Panc1 (cell line): ENCODE results near the gene PLCH2. TPM values are rescaled to one million over a fixed set of nuclear protein-coding genes. Genes with fewer than 3 reads are reported as not detected.
"Not testable (repeated sequence)": the region's sequence is repeated elsewhere in the genome, so short reads cannot be mapped to it uniquely, and the experiment has no call there.

Source experiments
- ATAC-seq: fragments of 200-7000 bp; cut with Tn5 transposase; 2 replicates; pipeline ENCODE4 v1.9.1; 2020; ENCODE audit warnings: mild to moderate bottlenecking, moderate library complexity
- BruUV-seq: library from RNA; stranded (reverse); fragments of 400-500 nt; replicated peaks from 2 replicates; lab custom pipeline; 2021; lab: Mats Ljungman, UMichigan
- CTCF ChIA-PET: fragments of 300-600 bp; sonication (Branson Sonifier 250); formaldehyde crosslinking; loops from one replicate; lab custom pipeline; 2022; ENCODE audit warnings: antibody characterized with exemption; lab: Charles Lee
- POLR2A ChIA-PET: fragments of 300-600 bp; sonication (Branson Sonifier 250); formaldehyde crosslinking; loops from one replicate; lab custom pipeline; 2022; ENCODE audit warnings: antibody characterized with exemption; lab: Charles Lee
- DNase-seq: peaks from one replicate; pipeline ENCODE4 v3.0.0-alpha.2; 2010; ENCODE audit warnings: low read depth, low spot score
- H3K27ac ChIP-seq: 2 replicates; pipeline ENCODE4 v1.5.1; 2011; ENCODE audit warnings: mild to moderate bottlenecking, low read length, inconsistent platforms
- H3K27me3 ChIP-seq: fragments of 200-500 bp; sonication (Bioruptor generic); 2 replicates; pipeline ENCODE4 v1.6.0; 2014; ENCODE audit warnings: low read length, inconsistent platforms; ENCODE audit not compliant: control insufficient read depth, insufficient read depth
- H3K36me3 ChIP-seq: fragments of 200-500 bp; sonication (Bioruptor generic); 2 replicates; pipeline ENCODE4 v1.5.1; 2014; ENCODE audit warnings: inconsistent platforms, mild to moderate bottlenecking, low read length, moderate library complexity; ENCODE audit not compliant: control insufficient read depth, insufficient read depth
- H3K4me1 ChIP-seq: 2 replicates; pipeline ENCODE4 v1.5.1; 2011; ENCODE audit warnings: inconsistent platforms, mild to moderate bottlenecking, low read length, moderate library complexity; ENCODE audit not compliant: control insufficient read depth, insufficient read depth
- H3K4me3 ChIP-seq, 2 experiments: 2 replicates each; pipeline ENCODE4 v1.5.1; 2011 to 2012; ENCODE audit warnings: low read depth in 2 of 2, low read length in 2 of 2, mild to moderate bottlenecking in 2 of 2, inconsistent platforms in 1 of 2, moderate library complexity in 1 of 2
- H3K9me3 ChIP-seq: fragments of 200-500 bp; sonication (Bioruptor generic); 2 replicates; pipeline ENCODE4 v1.5.1; 2014; ENCODE audit warnings: low read depth, mild to moderate bottlenecking, inconsistent platforms, low read length, moderate library complexity; ENCODE audit not compliant: control insufficient read depth, insufficient read depth
- CTCF ChIP-seq: fragments of 450-650 bp; IDR thresholded peaks from 2 replicates; pipeline ENCODE4 v1.5.1; 2017; ENCODE audit warnings: mild to moderate bottlenecking
- POLR2AphosphoS5 ChIP-seq: IDR thresholded peaks from 2 replicates; pipeline ENCODE4 v1.6.1; 2012; ENCODE audit warnings: mild to moderate bottlenecking, low read depth, low read length, moderate library complexity
- REST ChIP-seq, 2 experiments: IDR thresholded peaks; 2 replicates each; pipeline ENCODE4 v1.6.1; 2011 to 2012; ENCODE audit warnings: low read depth in 2 of 2, control low read depth in 1 of 2, low read length in 1 of 2, mild to moderate bottlenecking in 1 of 2, moderate library complexity in 1 of 2; ENCODE audit not compliant: insufficient read depth in 1 of 2
- SIN3A ChIP-seq: IDR thresholded peaks from 2 replicates; pipeline ENCODE4 v1.6.1; 2012; ENCODE audit warnings: low read depth, mild to moderate bottlenecking, low read length, moderate library complexity, borderline replicate concordance; ENCODE audit not compliant: insufficient read depth
- TCF7L2 ChIP-seq: IDR thresholded peaks from 2 replicates; pipeline ENCODE4 v1.6.1; 2011; ENCODE audit warnings: mild to moderate bottlenecking, low read depth, low read length, inconsistent platforms
- in situ Hi-C: cut with HindIII; loops from 2 replicates; pipeline ENCODE4 v1.10.0; 2016; ENCODE audit warnings: low sequenced_read_pairs, low pct_unique_long_range_greater_than_20kb
- intact Hi-C: fragments of 100-400 bp; cut with micrococcal nuclease; formaldehyde crosslinking; loops from one replicate; pipeline ENCODE4 v1.10.0; 2022; ENCODE audit not compliant: unreplicated experiment
- total RNA-seq: library from RNA; stranded (reverse); gene quantifications from one replicate; pipeline ENCODE4 v1.2.1, GENCODE V29; 2021; ENCODE audit not compliant: unreplicated experiment

The PLCH2 gene
- total RNA-seq, 1 experiment from 2014 or later, result 41.2 TPM

- Histone ChIP-seq H3K27ac (no peak overlapping the region), H3K27me3 (no peaks in the 10 kb centered on the region), H3K4me1 (peaks cover 31% of the 10 kb centered on the region), H3K9me3 (no peaks in the 10 kb centered on the region), H3K4me3 (no peak overlapping the region), H3K36me3 (no peaks in the 10 kb centered on the region)
- TF ChIP-seq CTCF (no peak), SIN3A (no peak), POLR2AphosphoS5 (no peak), TCF7L2 (no peak), REST (IDR thresholded peaks at IDR 0.05; ENCODE audit: insufficient read depth in 1 of 2, low read depth in 2 of 2, low read length in 1 of 2) (no peak)
- ChIA-PET POLR2A (no interaction called here), CTCF (no interaction called here)
- in situ Hi-C loops (no loop called here), intact Hi-C loops (no loop called here)
- BruUV-seq, result no TSS peak
- no peak for DNase-seq
- no peak for ATAC-seq
Measured at GRCh38 chr1:2552189-2552588, 76.1 kb downstream of the PLCH2 start.

- ATAC-seq, H3K27me3 ChIP-seq, CTCF ChIA-PET, POLR2A ChIA-PET, H3K4me3 ChIP-seq, in situ Hi-C loops, H3K36me3 ChIP-seq, intact Hi-C loops, H3K27ac ChIP-seq, H3K9me3 ChIP-seq, DNase-seq, BruUV-seq: not testable (repeated sequence)
- peaks cover 26% of the 10 kb centered on the region for H3K4me1 ChIP-seq
Measured at GRCh38 chr1:2553076-2553475, 77.0 kb downstream of the PLCH2 start.

- ATAC-seq, result no peak
- intact Hi-C loops (no loop called here), in situ Hi-C loops (no loop called here)
- H3K27me3 ChIP-seq, result no peaks in the 10 kb centered on the region
- CTCF ChIA-PET, result no interaction called here
- no peak overlapping the region for H3K27ac ChIP-seq
- no peaks in the 10 kb centered on the region for H3K9me3 ChIP-seq
- POLR2A ChIA-PET, result no interaction called here
- no peak for DNase-seq
- H3K36me3 ChIP-seq, result no peaks in the 10 kb centered on the region
- no peak overlapping the region for H3K4me3 ChIP-seq
- no peak for TF ChIP-seq SIN3A
- TF ChIP-seq POLR2AphosphoS5, result no peak
- no peak for TF ChIP-seq REST (IDR thresholded peaks at IDR 0.05; ENCODE audit: insufficient read depth in 1 of 2, low read depth in 2 of 2, low read length in 1 of 2)
- BruUV-seq, result no TSS peak
- H3K4me1 ChIP-seq, result peaks cover 16% of the 10 kb centered on the region
Measured at GRCh38 chr1:2553871-2554620, 78.0 kb downstream of the PLCH2 start.
